GM19043 (cell line): Measurements from ENCODE around the gene PSMB8.

Experiments used
- ATAC-seq: cut with Tn5 transposase; IDR thresholded peaks from one replicate; pipeline ENCODE4 v1.9.1; 2021; ENCODE audit warnings: low read depth; ENCODE audit not compliant: unreplicated experiment

PSMB8 gene

GRCh38 chr6:32799740-32800139 is 44.1 kb downstream of the PSMB8 start:
- no peak for ATAC-seq

- no peak for ATAC-seq
Measured at GRCh38 chr6:32799168-32799567, 44.7 kb downstream of the PSMB8 start.

- ATAC-seq, result no peak
Measured at GRCh38 chr6:32796848-32797776, 46.7 kb downstream of the PSMB8 start.

GRCh38 chr6:32794510-32794909 is 49.3 kb downstream of the PSMB8 start:
- ATAC-seq, result no peak

GRCh38 chr6:32792901-32793435 is 50.9 kb downstream of the PSMB8 start:
- no peak for ATAC-seq
